Neural progenitor cell (in vitro differentiated cells): ENCODE measurements around the gene OTUD5.

Source experiments
- EZH2 ChIP-seq: fragments of 200-600 bp; sonication (generic); IDR thresholded peaks from 2 replicates; pipeline ENCODE4 v1.6.1; 2017; ENCODE audit warnings: antibody characterized with exemption, mild to moderate bottlenecking, moderate library complexity
- EZH2phosphoT487 ChIP-seq: fragments of 200-600 bp; sonication (generic); IDR thresholded peaks from 2 replicates; pipeline ENCODE4 v1.6.1; 2017; ENCODE audit warnings: antibody characterized with exemption
- TF ChIP-seq, protein P1 (sequence below): fragments of 200-600 bp; sonication (generic); IDR thresholded peaks from 2 replicates; pipeline ENCODE4 v1.5.1; 2017; ENCODE audit warnings: antibody characterized with exemption, mild to moderate bottlenecking

DNA sequence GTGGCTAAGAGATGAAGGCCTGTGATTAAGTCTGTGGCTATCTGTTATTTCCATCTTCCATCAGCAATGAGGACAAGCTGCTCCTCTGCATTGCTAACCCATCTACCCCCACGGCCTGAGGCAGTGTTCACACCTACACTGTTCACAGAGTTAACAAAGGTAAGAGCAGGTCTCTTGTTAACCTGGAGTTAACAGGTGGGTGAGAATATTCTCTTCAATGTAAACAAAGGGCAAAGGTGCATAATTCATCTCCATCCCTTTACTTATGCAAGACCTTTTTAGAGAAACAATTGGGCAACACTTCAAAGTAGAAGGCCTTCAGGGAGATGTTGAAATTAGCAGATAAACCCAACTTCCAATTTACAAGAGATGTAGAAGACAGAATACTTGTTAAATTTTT lies 48.8 kb downstream of the OTUD5 start:
- TF ChIP-seq, protein P1, sequence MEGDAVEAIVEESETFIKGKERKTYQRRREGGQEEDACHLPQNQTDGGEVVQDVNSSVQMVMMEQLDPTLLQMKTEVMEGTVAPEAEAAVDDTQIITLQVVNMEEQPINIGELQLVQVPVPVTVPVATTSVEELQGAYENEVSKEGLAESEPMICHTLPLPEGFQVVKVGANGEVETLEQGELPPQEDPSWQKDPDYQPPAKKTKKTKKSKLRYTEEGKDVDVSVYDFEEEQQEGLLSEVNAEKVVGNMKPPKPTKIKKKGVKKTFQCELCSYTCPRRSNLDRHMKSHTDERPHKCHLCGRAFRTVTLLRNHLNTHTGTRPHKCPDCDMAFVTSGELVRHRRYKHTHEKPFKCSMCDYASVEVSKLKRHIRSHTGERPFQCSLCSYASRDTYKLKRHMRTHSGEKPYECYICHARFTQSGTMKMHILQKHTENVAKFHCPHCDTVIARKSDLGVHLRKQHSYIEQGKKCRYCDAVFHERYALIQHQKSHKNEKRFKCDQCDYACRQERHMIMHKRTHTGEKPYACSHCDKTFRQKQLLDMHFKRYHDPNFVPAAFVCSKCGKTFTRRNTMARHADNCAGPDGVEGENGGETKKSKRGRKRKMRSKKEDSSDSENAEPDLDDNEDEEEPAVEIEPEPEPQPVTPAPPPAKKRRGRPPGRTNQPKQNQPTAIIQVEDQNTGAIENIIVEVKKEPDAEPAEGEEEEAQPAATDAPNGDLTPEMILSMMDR, result no peak
- TF ChIP-seq EZH2 (no peak), EZH2phosphoT487 (no peak)
